SH-SY5Y (cell line): ENCODE data around the gene FARP2.

ENCODE experiments used
- GATA2 ChIP-seq: IDR thresholded peaks from 2 replicates; pipeline ENCODE4 v1.6.1; 2011; ENCODE audit warnings: mild to moderate bottlenecking, low read depth, low read length
- GATA3 ChIP-seq: IDR thresholded peaks from 2 replicates; pipeline ENCODE4 v1.6.1; 2011; ENCODE audit warnings: low read depth, mild to moderate bottlenecking, low read length, moderate library complexity

- TF ChIP-seq GATA2 (no peak), GATA3 (no peak)
These were observed 176.1 kb downstream of the FARP2 start for GRCh38 chr2:241532168-241532567.
